ENCODE data around the gene ERP44. TPM values are rescaled to one million over a fixed set of nuclear protein-coding genes. Genes with fewer than 3 reads are reported as not detected.

ERP44 gene
- total RNA-seq, 1 donor, result 19.4 TPM

GRCh38 chr9:99978221-99978620, 120.6 kb downstream of the ERP44 start:
- no peak overlapping the region for H3K4me3 ChIP-seq (ENCODE audit: low read depth, low read length)
- DNase-seq (ENCODE audit: low read depth), result no peak
- TF ChIP-seq CTCF (IDR thresholded peaks at IDR 0.05; ENCODE audit: insufficient read depth, low read length), result no peak

DNA sequence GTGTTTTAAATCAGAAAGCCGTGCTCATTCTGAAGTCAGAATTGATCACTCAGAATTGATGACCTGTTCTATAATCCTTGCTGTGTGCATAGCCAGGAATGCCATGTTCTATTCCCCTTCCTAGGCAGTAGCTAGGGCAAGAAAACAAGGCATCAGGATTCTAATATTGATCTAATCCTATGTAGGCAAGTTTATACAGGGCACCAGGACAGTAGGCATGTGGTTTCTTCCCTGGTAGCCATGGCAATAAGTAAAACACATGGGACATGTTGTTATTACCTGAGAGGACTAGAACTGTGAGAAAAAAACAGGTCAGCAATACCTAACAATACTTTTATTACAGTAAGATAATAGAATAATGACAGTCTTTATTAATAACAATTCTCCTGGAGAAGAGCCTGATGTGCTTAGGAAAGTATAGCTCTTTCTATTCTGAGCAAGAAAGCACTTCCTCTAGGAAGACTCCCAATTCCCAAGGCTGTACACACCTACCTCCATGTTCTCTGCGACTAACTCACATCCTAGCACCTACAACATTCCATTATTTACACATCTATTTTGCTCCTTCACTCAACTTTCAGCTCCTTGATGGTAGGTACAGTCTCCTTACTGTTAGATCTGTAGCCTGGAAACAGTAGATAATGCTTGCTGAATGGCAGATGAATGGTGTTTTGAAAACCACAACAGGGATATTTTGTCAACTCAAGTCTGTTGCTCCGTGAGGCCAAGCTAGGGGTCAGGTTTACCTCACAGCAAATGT, 121.6 kb downstream of the ERP44 start:
- TF ChIP-seq CTCF (IDR thresholded peaks at IDR 0.05; ENCODE audit: insufficient read depth, low read length), result no peak
- DNase-seq (ENCODE audit: low read depth), result no peak
- H3K4me3 ChIP-seq (ENCODE audit: low read depth, low read length), result no peak overlapping the region

- no peak for DNase-seq (ENCODE audit: low read depth)
- TF ChIP-seq CTCF (IDR thresholded peaks at IDR 0.05; ENCODE audit: insufficient read depth, low read length), result no peak
- H3K4me3 ChIP-seq (ENCODE audit: low read depth, low read length), result no peak overlapping the region
Measured at GRCh38 chr9:99973455-99973854, 125.3 kb downstream of the ERP44 start.

DNA sequence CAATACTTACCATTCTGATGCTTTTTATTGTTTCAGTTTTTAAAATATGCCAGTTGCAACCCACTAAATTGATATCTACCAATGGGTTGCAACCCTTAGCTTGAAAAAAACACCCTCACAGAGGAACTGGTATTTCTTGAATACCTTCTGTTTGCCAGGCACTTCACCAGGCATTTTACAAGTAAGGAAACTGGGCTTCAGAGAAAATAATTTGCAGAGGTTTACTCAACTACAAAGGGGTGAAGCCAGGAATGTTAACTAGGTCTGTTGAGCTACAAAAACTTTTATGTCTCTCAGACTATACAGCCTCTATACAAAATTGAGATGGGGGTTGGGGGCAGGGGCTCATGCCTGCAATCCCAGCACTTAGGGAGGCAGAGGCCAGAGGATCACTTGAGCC, 127.4 kb downstream of the ERP44 start:
- no peak for TF ChIP-seq CTCF (IDR thresholded peaks at IDR 0.05; ENCODE audit: insufficient read depth, low read length)
- H3K4me3 ChIP-seq (ENCODE audit: low read depth, low read length), result no peak overlapping the region
- DNase-seq (ENCODE audit: low read depth), result no peak

- H3K4me3 ChIP-seq (ENCODE audit: low read depth, low read length), result no peak overlapping the region
- TF ChIP-seq CTCF (IDR thresholded peaks at IDR 0.05; ENCODE audit: insufficient read depth, low read length), result no peak
- no peak for DNase-seq (ENCODE audit: low read depth)
Measured at GRCh38 chr9:99970481-99970880, 128.3 kb downstream of the ERP44 start.

GRCh38 chr9:99967457-99967856, 131.3 kb downstream of the ERP44 start:
- no peak for TF ChIP-seq CTCF (IDR thresholded peaks at IDR 0.05; ENCODE audit: insufficient read depth, low read length)

GRCh38 chr9:99966716-99967115, 132.1 kb downstream of the ERP44 start:
- peak; percentile 4 for DNase-seq (ENCODE audit: low read depth)
- no peak overlapping the region for H3K4me3 ChIP-seq (ENCODE audit: low read depth, low read length)
- TF ChIP-seq CTCF (IDR thresholded peaks at IDR 0.05; ENCODE audit: insufficient read depth, low read length), result no peak

More at GRCh38 chr9:99967457-99967856, 131.3 kb downstream of the ERP44 start:
- no peak overlapping the region for H3K4me3 ChIP-seq (ENCODE audit: low read depth, low read length)
- no peak for DNase-seq (ENCODE audit: low read depth)

Data from fibroblast of the aortic adventitia (primary cell).